Measurements from ENCODE around the gene SULT1C3. TPM values are rescaled to one million over a fixed set of nuclear protein-coding genes. Genes with fewer than 3 reads are reported as not detected.

Gene SULT1C3
- total and polyA plus RNA-seq, 2 of the 8 experiments (the other 6 are each of a cell fraction or from before 2014, with no cell fraction given), result not detected

GRCh38 chr2:108271691-108272253, 32.0 kb downstream of the SULT1C3 start:
- Histone ChIP-seq H2BK20ac (ENCODE audit: low read length) (no peak overlapping the region), H3K4me3 (ENCODE audit: extremely low read depth in 1 of 4, insufficient read depth in 2 of 4, low read depth in 3 of 4, low read length in 4 of 4) (no peak overlapping the region), H3K23ac (ENCODE audit: insufficient read length) (no peak overlapping the region), H4K91ac (replicated peaks; ENCODE audit: insufficient read length, low read length) (no peak overlapping the region), H3K27ac (ENCODE audit: low read depth, low read length) (no peak overlapping the region; the same call in 1 of the 2 replicates), H3K4me1 (replicated peaks in 1 of 4; ENCODE audit: control insufficient read depth in 3 of 4, insufficient read depth in 4 of 4, low read length in 3 of 4) (no peaks in the 10 kb centered on the region), H2BK5ac (ENCODE audit: low read depth, low read length) (no peak overlapping the region), H3K56ac (replicated peaks; ENCODE audit: insufficient read length, low read depth, low read length) (no peak overlapping the region), H2BK15ac (ENCODE audit: low read length) (no peak overlapping the region), H2BK12ac (ENCODE audit: low read depth, low read length) (no peak overlapping the region), H4K8ac (ENCODE audit: extremely low read depth, insufficient read depth, low read length) (no peak overlapping the region), H3K79me1 (ENCODE audit: low read depth, low read length) (no peaks in the 10 kb centered on the region), H2AK5ac (ENCODE audit: low read depth, low read length) (no peak overlapping the region), H4K20me1 (replicated peaks in 1 of 2; ENCODE audit: control insufficient read depth in 1 of 2, insufficient read depth in 2 of 2, low read length in 2 of 2) (no peaks in the 10 kb centered on the region), H2BK120ac (replicated peaks; ENCODE audit: low read depth, low read length) (no peak overlapping the region), H4K5ac (ENCODE audit: insufficient read length, low read depth, low read length) (no peak overlapping the region), H2AFZ (ENCODE audit: low read length) (no peak overlapping the region; the same call in 1 of the 2 replicates), H3K23me2 (ENCODE audit: low read depth, low read length) (no peaks in the 10 kb centered on the region), H3K27me3 (replicated peaks in 1 of 4; ENCODE audit: control insufficient read depth in 3 of 4, extremely low read depth in 1 of 4, insufficient read depth in 3 of 4, low read length in 3 of 4) (no peaks in the 10 kb centered on the region), H3K36me3 (ENCODE audit: control insufficient read depth in 2 of 4, insufficient read depth in 4 of 4, low read length in 3 of 4) (no peaks in the 10 kb centered on the region), H3K9ac (replicated peaks in 1 of 4; ENCODE audit: extremely low read depth in 1 of 4, low read depth in 3 of 4, low read length in 3 of 4) (no peak overlapping the region), H3K79me2 (ENCODE audit: control insufficient read depth in 1 of 2, insufficient read depth in 2 of 2, low read length in 2 of 2) (no peaks in the 10 kb centered on the region), H3K4me2 (ENCODE audit: insufficient read depth in 1 of 2, low read depth in 2 of 2, low read length in 2 of 2) (no peak overlapping the region), H3K18ac (ENCODE audit: extremely low read depth, low read length) (no peak overlapping the region), H3K14ac (ENCODE audit: insufficient read length) (no peak overlapping the region), H3K4ac (replicated peaks; ENCODE audit: insufficient read length, low read depth, low read length) (no peak overlapping the region), H3K9me3 (ENCODE audit: insufficient read depth in 2 of 2, low read depth in 1 of 2, low read length in 1 of 2) (no peaks in the 10 kb centered on the region)
- WGBS, 2 experiments (ENCODE audit: extremely low coverage in 1 of 2, insufficient coverage in 1 of 2, insufficient read length in 1 of 2, insufficient replicate concordance in 2 of 2, low coverage in 1 of 2, low lambda C conversion rate in 2 of 2, missing lambda C conversion rate in 1 of 2), result 98% methylated on average over 7 of the region's 7 CpGs; no CpG with 5 or more reads in 1 of the 2 experiments
- no peak for DNase-seq (ENCODE audit: low read depth in 1 of 2, low spot score in 2 of 2)
- ChIA-PET POLR2A (ENCODE audit: partially characterized antibody) (interaction anchor here (1.3 kb wide), 1 partner anchor 17 kb away, joined by 3 read pairs; the partner anchor contains the start of gene SULT1C2), CTCF (ENCODE audit: partially characterized antibody) (no interaction called here)
- TF ChIP-seq SRF (IDR thresholded peaks at IDR 0.05; ENCODE audit: low read depth, low read length), result no peak
- no peak for TF ChIP-seq CTBP2 (IDR thresholded peaks at IDR 0.05; ENCODE audit: borderline replicate concordance, insufficient read depth, insufficient read length, low read length)
- TF ChIP-seq CEBPB (IDR thresholded peaks at IDR 0.05; ENCODE audit: low read depth, low read length), result no peak
- no peak for TF ChIP-seq SIRT6 (IDR thresholded peaks at IDR 0.05; ENCODE audit: low read length)
- TF ChIP-seq TAF7 (optimal IDR thresholded peaks at IDR 0.05; ENCODE audit: borderline replicate concordance, low read depth, low read length), result no peak
- 0 out of 2 replicates have a peak, but pooled peaks have one; percentile 18 for TF ChIP-seq KDM1A (IDR thresholded peaks at IDR 0.05; ENCODE audit: borderline replicate concordance, low read length)
- FAIRE-seq, result no peak

Data from H1 (cell line).